Measurements from ENCODE around the gene SENP5. TPM values are rescaled to one million over a fixed set of nuclear protein-coding genes. Genes with fewer than 3 reads are reported as not detected.
"Not testable (repeated sequence)": the region's sequence is repeated elsewhere in the genome, so short reads cannot be mapped to it uniquely, and the experiment has no call there.

The SENP5 gene
- total and polyA plus RNA-seq, 2 experiments from 2014 or later, result 16.8 to 37.9 TPM

DNA sequence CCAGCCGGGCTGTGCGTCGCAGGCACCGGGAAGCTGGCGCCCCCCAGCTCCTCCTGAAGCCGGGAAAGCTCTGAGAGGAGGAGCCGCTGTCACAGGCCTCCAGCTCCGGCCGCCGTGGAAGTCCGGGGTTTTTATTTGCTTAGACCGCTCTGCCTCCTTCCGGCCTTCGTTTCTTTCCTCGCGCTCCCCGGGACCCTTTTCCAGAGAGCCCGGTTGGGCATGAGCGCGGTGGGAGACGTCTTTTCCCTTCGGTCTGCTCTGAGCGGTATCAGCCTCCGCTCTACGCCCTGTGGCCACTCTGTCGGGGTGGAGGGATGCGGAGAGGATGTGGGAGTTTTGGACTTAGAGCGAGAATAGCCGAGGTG is 559 bp downstream of the SENP5 start:
- no peak for TF ChIP-seq EZH2 (IDR thresholded peaks at IDR 0.05; ENCODE audit: borderline replicate concordance)
- TF ChIP-seq EZH2phosphoT487 (IDR thresholded peaks at IDR 0.05; ENCODE audit: low read depth, severe bottlenecking, unreplicated experiment), result no peak
- TF ChIP-seq, protein P1, sequence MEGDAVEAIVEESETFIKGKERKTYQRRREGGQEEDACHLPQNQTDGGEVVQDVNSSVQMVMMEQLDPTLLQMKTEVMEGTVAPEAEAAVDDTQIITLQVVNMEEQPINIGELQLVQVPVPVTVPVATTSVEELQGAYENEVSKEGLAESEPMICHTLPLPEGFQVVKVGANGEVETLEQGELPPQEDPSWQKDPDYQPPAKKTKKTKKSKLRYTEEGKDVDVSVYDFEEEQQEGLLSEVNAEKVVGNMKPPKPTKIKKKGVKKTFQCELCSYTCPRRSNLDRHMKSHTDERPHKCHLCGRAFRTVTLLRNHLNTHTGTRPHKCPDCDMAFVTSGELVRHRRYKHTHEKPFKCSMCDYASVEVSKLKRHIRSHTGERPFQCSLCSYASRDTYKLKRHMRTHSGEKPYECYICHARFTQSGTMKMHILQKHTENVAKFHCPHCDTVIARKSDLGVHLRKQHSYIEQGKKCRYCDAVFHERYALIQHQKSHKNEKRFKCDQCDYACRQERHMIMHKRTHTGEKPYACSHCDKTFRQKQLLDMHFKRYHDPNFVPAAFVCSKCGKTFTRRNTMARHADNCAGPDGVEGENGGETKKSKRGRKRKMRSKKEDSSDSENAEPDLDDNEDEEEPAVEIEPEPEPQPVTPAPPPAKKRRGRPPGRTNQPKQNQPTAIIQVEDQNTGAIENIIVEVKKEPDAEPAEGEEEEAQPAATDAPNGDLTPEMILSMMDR (IDR thresholded peaks at IDR 0.05; ENCODE audit: poor library complexity), result no peak
- peaks cover 36% of the 10 kb centered on the region for H4K20me1 ChIP-seq (ENCODE audit: insufficient read depth, poor library complexity, severe bottlenecking)
- H3K4me1 ChIP-seq (ENCODE audit: insufficient read depth), result peaks cover 7% of the 10 kb centered on the region
- peaks cover 55% of the 10 kb centered on the region for H3K79me2 ChIP-seq
- H2AFZ ChIP-seq, result peak overlapping the region; percentile 79
- H3K9me2 ChIP-seq (replicated peaks; ENCODE audit: insufficient read depth), result no peaks in the 10 kb centered on the region
- H3K4me2 ChIP-seq, result peak overlapping the region; percentile 87
- H3K9me3 ChIP-seq (ENCODE audit: low read depth), result no peaks in the 10 kb centered on the region
- no peaks in the 10 kb centered on the region for H3K36me3 ChIP-seq (replicated peaks; ENCODE audit: insufficient read depth, low read depth)
- DNase-seq (ENCODE audit: low spot score), result peak; percentile 63
- WGBS (ENCODE audit: low lambda C conversion rate, missing lambda C conversion rate), result 1% methylated on average over 26 of the region's 29 CpGs
- H3K27ac ChIP-seq, result peak overlapping the region; percentile 97
- H3K4me3 ChIP-seq, result peak overlapping the region; percentile 89
- no peaks in the 10 kb centered on the region for H3K27me3 ChIP-seq

DNA sequence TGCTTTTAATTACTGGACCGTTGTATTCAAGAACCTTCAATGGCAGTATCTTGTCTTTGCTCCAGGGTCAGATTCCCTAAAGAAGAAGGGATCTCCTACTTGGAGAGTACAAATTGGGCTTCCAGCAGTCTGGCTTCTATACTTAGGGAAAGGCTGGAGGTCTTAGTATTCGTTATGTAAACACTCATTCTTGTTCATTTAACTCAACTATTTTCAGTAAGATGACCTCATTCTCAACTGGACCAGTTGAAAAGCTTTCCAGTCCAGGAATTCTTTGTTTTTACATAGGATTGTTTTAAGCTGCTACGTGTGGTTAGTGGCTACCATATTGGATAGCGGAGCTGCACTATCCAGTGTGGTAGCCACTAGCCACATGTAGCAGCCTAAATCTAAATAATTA is 4.6 kb downstream of the SENP5 start:
- peaks cover 70% of the 10 kb centered on the region for H4K20me1 ChIP-seq (ENCODE audit: insufficient read depth, poor library complexity, severe bottlenecking)
- no peaks in the 10 kb centered on the region for H3K9me3 ChIP-seq (ENCODE audit: low read depth)
- no peak for DNase-seq (ENCODE audit: low spot score)
- peaks cover 7% of the 10 kb centered on the region for H3K4me1 ChIP-seq (ENCODE audit: insufficient read depth)
- no peaks in the 10 kb centered on the region for H3K36me3 ChIP-seq (replicated peaks; ENCODE audit: insufficient read depth, low read depth)
- no peak overlapping the region for H3K4me2 ChIP-seq
- H3K9me2 ChIP-seq (replicated peaks; ENCODE audit: insufficient read depth), result no peaks in the 10 kb centered on the region
- 89% methylated on average over 4 of the region's 4 CpGs for WGBS (ENCODE audit: low lambda C conversion rate, missing lambda C conversion rate)
- no peak overlapping the region for H2AFZ ChIP-seq
- H3K27me3 ChIP-seq, result no peaks in the 10 kb centered on the region
- peaks cover 95% of the 10 kb centered on the region for H3K79me2 ChIP-seq
- H3K27ac ChIP-seq, result no peak overlapping the region
- H3K4me3 ChIP-seq, result no peak overlapping the region
- no peak for TF ChIP-seq EZH2phosphoT487 (IDR thresholded peaks at IDR 0.05; ENCODE audit: low read depth, severe bottlenecking, unreplicated experiment)
- TF ChIP-seq, protein P1 (IDR thresholded peaks at IDR 0.05; ENCODE audit: poor library complexity), result no peak
- TF ChIP-seq EZH2 (IDR thresholded peaks at IDR 0.05; ENCODE audit: borderline replicate concordance), result no peak

DNA sequence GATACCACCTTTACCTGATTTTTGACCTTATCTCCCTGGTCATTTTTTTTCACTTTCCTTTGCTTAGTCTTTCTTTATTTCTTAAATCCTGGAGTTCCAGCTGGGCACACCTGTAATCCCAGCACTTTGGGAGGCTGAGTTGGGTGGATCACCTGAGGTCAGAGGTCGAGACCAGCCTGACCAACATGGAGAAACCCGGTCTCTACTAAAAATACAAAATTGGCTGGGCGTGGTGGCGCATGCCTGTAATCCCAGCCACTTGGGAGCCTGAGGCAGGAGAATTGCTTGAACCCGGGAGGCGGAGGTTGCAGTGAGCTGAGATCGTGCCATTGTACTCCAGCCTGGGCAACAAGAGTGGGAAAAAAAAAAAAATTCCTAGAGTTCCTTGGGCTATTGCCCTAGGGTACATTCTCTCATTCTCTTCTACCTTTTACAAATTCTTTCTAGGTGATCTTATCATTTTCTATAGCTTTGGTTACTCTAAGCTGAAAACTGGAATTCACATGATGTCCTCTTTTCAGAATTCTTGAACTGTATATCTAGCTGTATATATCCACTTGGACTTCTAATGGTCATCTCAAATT is 6.9 kb downstream of the SENP5 start:
- not testable (repeated sequence) for H3K4me2 ChIP-seq; H3K36me3 ChIP-seq (replicated peaks; ENCODE audit: insufficient read depth, low read depth); H3K27me3 ChIP-seq; DNase-seq (ENCODE audit: low spot score); H3K27ac ChIP-seq; H3K9me3 ChIP-seq (ENCODE audit: low read depth); H3K9me2 ChIP-seq (replicated peaks; ENCODE audit: insufficient read depth); H2AFZ ChIP-seq; H3K4me3 ChIP-seq; H3K4me1 ChIP-seq (ENCODE audit: insufficient read depth)
- Histone ChIP-seq H4K20me1 (ENCODE audit: insufficient read depth, poor library complexity, severe bottlenecking) (peaks cover 70% of the 10 kb centered on the region), H3K79me2 (peaks cover 100% of the 10 kb centered on the region)
- WGBS (ENCODE audit: low lambda C conversion rate, missing lambda C conversion rate), result 84% methylated on average over 7 of the region's 7 CpGs

DNA sequence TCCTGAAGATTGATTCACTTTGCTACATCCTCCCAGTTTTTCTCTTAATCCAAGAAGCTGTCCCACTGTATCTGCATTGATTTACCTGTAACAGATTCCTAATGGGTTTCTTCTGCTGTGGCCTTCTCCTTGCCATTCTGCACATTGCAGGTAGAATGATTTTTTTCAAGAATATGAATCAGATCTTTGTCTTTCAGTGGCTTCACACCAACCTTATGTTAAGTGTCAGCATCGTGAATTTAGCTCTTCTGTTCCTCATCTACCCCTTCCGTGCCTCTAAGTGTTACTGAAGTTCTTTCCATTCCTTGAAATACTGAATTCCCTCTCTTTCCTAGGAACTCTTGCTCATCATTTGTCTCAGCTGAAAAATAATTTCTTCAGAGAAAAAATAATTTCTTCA is 7.5 kb downstream of the SENP5 start:
- peaks cover 100% of the 10 kb centered on the region for H3K79me2 ChIP-seq
- no peaks in the 10 kb centered on the region for H3K27me3 ChIP-seq
- 92% methylated on average over 2 of the region's 2 CpGs for WGBS (ENCODE audit: low lambda C conversion rate, missing lambda C conversion rate)
- no peak for DNase-seq (ENCODE audit: low spot score)
- H3K27ac ChIP-seq, result no peak overlapping the region
- no peaks in the 10 kb centered on the region for H3K9me3 ChIP-seq (ENCODE audit: low read depth)
- no peak overlapping the region for H3K4me2 ChIP-seq
- no peaks in the 10 kb centered on the region for H3K36me3 ChIP-seq (replicated peaks; ENCODE audit: insufficient read depth, low read depth)
- H2AFZ ChIP-seq, result no peak overlapping the region
- H3K4me3 ChIP-seq, result no peak overlapping the region
- TF ChIP-seq, protein P1 (IDR thresholded peaks at IDR 0.05; ENCODE audit: poor library complexity), result no peak
- TF ChIP-seq EZH2phosphoT487 (IDR thresholded peaks at IDR 0.05; ENCODE audit: low read depth, severe bottlenecking, unreplicated experiment) (no peak), EZH2 (IDR thresholded peaks at IDR 0.05; ENCODE audit: borderline replicate concordance) (no peak)
- peaks cover 69% of the 10 kb centered on the region for H4K20me1 ChIP-seq (ENCODE audit: insufficient read depth, poor library complexity, severe bottlenecking)
- H3K4me1 ChIP-seq (ENCODE audit: insufficient read depth), result no peaks in the 10 kb centered on the region
- H3K9me2 ChIP-seq (replicated peaks; ENCODE audit: insufficient read depth), result no peaks in the 10 kb centered on the region
